ENCODE measurements around the gene HS6ST1.

Gene HS6ST1

DNA sequence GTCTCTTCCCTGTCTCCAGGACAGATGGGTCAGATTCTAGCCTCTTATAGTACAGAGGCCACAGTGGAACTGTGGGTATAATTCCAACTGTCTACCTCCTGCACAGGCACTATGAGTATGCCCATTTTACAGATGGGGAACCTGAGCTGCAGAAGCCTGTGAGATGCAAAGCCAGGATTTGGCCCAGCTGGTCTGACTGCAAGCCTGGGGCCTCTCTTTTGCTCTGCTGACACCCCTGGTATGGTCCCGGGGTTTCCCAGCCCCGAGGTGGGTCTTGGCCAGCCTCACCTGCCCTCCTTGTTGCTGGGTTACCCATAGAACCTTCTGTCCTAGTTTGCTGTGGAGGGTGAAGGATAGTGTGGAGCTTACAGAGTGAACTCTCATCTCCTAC, 9.8 kb downstream of the HS6ST1 start:
- Histone ChIP-seq H3K27ac (no peak overlapping the region), H3K4me3 (no peak overlapping the region)
- no peak for DNase-seq (ENCODE audit: low spot score)
- TF ChIP-seq, protein P1, sequence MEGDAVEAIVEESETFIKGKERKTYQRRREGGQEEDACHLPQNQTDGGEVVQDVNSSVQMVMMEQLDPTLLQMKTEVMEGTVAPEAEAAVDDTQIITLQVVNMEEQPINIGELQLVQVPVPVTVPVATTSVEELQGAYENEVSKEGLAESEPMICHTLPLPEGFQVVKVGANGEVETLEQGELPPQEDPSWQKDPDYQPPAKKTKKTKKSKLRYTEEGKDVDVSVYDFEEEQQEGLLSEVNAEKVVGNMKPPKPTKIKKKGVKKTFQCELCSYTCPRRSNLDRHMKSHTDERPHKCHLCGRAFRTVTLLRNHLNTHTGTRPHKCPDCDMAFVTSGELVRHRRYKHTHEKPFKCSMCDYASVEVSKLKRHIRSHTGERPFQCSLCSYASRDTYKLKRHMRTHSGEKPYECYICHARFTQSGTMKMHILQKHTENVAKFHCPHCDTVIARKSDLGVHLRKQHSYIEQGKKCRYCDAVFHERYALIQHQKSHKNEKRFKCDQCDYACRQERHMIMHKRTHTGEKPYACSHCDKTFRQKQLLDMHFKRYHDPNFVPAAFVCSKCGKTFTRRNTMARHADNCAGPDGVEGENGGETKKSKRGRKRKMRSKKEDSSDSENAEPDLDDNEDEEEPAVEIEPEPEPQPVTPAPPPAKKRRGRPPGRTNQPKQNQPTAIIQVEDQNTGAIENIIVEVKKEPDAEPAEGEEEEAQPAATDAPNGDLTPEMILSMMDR (IDR thresholded peaks at IDR 0.05): no peak

- DNase-seq (ENCODE audit: low spot score): no peak
- Histone ChIP-seq H3K4me3 (no peak overlapping the region), H3K27ac (no peak overlapping the region)
- TF ChIP-seq, protein P1 (IDR thresholded peaks at IDR 0.05): no peak
Observed at GRCh38 chr2:128308284-128308731, 10.4 kb downstream of the HS6ST1 start.

GRCh38 chr2:128307595-128307994, 11.1 kb downstream of the HS6ST1 start:
- Histone ChIP-seq H3K4me3 (no peak overlapping the region), H3K27ac (no peak overlapping the region)
- TF ChIP-seq, protein P1 (IDR thresholded peaks at IDR 0.05): no peak
- DNase-seq (ENCODE audit: low spot score): no peak

GRCh38 chr2:128306931-128307460, 11.7 kb downstream of the HS6ST1 start:
- H3K27ac ChIP-seq: peak overlapping the region in 1 of 2 donors; percentile 74
- TF ChIP-seq, protein P1 (IDR thresholded peaks at IDR 0.05): no peak
- H3K4me3 ChIP-seq: no peak overlapping the region
- DNase-seq (ENCODE audit: low spot score): no peak

- no peak for DNase-seq (ENCODE audit: low spot score)
- H3K27ac ChIP-seq: peak overlapping the region; percentile 35 to 74
- no peak overlapping the region for H3K4me3 ChIP-seq
- TF ChIP-seq, protein P1 (IDR thresholded peaks at IDR 0.05): no peak
Observed at GRCh38 chr2:128306081-128306930, 12.4 kb downstream of the HS6ST1 start.

DNA sequence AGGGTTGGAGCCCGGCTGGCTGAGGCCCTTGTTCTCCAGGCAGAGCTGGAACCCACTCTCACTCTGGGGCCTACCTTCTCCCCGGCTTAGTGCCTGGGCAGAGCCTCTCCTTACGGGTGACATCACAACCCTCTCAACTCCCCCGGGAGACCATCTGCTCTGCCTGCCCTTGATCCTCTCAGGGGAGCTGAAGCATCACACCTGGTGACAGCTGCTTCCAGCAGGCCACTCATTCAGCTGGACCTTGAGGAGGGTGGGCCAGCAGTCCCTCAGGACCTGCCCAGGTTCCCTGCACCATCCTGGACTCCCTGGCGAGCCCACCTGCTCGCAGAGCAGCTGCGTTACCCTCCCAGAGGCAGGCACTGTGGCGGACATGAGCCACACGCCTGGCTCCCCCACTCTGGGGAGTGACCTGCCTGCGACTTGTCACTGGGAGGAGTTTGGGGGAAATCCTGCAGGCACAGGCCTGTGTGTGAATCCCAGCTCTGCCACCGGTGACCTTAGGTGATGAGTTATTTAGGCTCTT, 13.1 kb downstream of the HS6ST1 start:
- TF ChIP-seq, protein P1 (IDR thresholded peaks at IDR 0.05): no peak
- Histone ChIP-seq H3K4me3 (no peak overlapping the region), H3K27ac (peak overlapping the region; percentile 35 to 74)
- DNase-seq (ENCODE audit: low spot score): no peak
